ENCODE data around the gene NXPH1. TPM values are rescaled to one million over a fixed set of nuclear protein-coding genes. Genes with fewer than 3 reads are reported as not detected.

The NXPH1 gene
- polyA plus RNA-seq, 1 donor (not counting 4 experiments of a cell fraction or from before 2014, with no cell fraction given): not detected

DNA sequence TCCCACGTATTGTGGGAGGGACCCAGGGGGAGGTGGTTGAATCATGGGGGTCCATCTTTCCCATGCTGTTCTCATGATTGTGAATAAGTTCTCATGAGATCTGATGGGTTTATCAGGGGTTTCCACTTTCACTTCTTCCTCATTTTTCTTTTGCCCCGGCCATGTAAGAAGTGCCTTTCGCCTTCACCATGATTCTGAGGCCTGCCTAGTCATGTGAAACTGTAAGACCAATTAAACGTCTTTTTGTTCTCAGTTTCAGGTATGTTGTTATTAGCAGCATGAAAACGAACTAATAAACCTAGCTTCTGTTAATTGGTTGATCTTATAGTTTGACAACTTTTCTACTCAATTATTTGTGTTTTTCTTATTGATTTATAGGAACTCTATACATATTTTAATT, 206.3 kb downstream of the NXPH1 start:
- Histone ChIP-seq H3K4me1 (ENCODE audit: control insufficient read depth, extremely low read depth, insufficient read depth, low read length) (no peaks in the 10 kb centered on the region), H3K9ac (ENCODE audit: control insufficient read depth, extremely low read depth, insufficient read depth, low read length) (no peak overlapping the region), H3K4me2 (ENCODE audit: control insufficient read depth, extremely low read depth, insufficient read depth, low read depth, low read length) (no peak overlapping the region), H3K36me3 (ENCODE audit: control insufficient read depth in 2 of 2, extremely low read depth in 1 of 2, insufficient read depth in 2 of 2, low read length in 2 of 2) (no peaks in the 10 kb centered on the region), H3K79me2 (ENCODE audit: control insufficient read depth, insufficient read depth, low read length) (no peaks in the 10 kb centered on the region), H3K27me3 (ENCODE audit: control insufficient read depth, extremely low read depth, insufficient read depth, low read length) (no peaks in the 10 kb centered on the region), H3K27ac (ENCODE audit: control insufficient read depth, insufficient read depth, low read length) (no peak overlapping the region), H2AFZ (ENCODE audit: control insufficient read depth, low read length) (no peak overlapping the region), H3K9me3 (ENCODE audit: control insufficient read depth, low read depth, low read length) (no peaks in the 10 kb centered on the region), H3K4me3 (ENCODE audit: control insufficient read depth in 2 of 3, extremely low read depth in 1 of 3, insufficient read depth in 2 of 3, low read depth in 1 of 3, low read length in 3 of 3) (no peak overlapping the region), H4K20me1 (ENCODE audit: control insufficient read depth, extremely low read depth, insufficient read depth, low read length) (no peaks in the 10 kb centered on the region), H3K9me1 (ENCODE audit: control insufficient read depth, extremely low read depth, insufficient read depth, low read length) (no peaks in the 10 kb centered on the region)
- DNase-seq (ENCODE audit: low read depth, low spot score) (no peak), FAIRE-seq (no peak)
- dilution Hi-C loops (cut with MboI; ENCODE audit: extremely low pct_ligation_motif_present, low sequenced_read_pairs): no loop called here
- TF ChIP-seq EZH2 (IDR thresholded peaks at IDR 0.05; ENCODE audit: low read length): no peak
- TF ChIP-seq, protein P1, sequence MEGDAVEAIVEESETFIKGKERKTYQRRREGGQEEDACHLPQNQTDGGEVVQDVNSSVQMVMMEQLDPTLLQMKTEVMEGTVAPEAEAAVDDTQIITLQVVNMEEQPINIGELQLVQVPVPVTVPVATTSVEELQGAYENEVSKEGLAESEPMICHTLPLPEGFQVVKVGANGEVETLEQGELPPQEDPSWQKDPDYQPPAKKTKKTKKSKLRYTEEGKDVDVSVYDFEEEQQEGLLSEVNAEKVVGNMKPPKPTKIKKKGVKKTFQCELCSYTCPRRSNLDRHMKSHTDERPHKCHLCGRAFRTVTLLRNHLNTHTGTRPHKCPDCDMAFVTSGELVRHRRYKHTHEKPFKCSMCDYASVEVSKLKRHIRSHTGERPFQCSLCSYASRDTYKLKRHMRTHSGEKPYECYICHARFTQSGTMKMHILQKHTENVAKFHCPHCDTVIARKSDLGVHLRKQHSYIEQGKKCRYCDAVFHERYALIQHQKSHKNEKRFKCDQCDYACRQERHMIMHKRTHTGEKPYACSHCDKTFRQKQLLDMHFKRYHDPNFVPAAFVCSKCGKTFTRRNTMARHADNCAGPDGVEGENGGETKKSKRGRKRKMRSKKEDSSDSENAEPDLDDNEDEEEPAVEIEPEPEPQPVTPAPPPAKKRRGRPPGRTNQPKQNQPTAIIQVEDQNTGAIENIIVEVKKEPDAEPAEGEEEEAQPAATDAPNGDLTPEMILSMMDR (optimal IDR thresholded peaks at IDR 0.05 in 1 of 3, IDR thresholded peaks at IDR 0.05 in 1 of 3, conservative IDR thresholded peaks at IDR 0.05 in 1 of 3; ENCODE audit: extremely low read depth in 1 of 3, insufficient read depth in 2 of 3, low read length in 3 of 3): no peak

DNA sequence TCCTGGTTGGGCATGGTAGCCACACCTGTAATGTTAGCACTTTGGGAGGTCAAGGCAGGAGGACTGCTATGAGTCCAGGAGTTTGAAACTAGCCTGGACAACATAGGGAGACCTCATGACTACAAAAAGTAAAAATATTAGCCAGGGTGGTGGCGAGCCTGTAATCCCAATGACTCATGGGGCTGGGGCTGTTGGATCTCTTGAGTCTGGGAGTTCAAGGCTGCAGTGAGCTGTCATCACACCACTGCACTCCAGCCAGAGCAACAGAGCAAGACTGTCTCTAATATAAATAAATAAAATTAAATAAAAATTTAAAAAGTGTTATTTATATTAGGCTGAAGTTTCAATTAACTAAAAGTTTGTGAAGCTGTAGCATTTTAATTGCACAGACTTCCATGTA, 207.3 kb downstream of the NXPH1 start:
- FAIRE-seq: no peak
- Histone ChIP-seq H3K9me1 (ENCODE audit: control insufficient read depth, extremely low read depth, insufficient read depth, low read length) (no peaks in the 10 kb centered on the region), H2AFZ (ENCODE audit: control insufficient read depth, low read length) (no peak overlapping the region), H3K27me3 (ENCODE audit: control insufficient read depth, extremely low read depth, insufficient read depth, low read length) (no peaks in the 10 kb centered on the region), H3K27ac (ENCODE audit: control insufficient read depth, insufficient read depth, low read length) (no peak overlapping the region), H3K9me3 (ENCODE audit: control insufficient read depth, low read depth, low read length) (no peaks in the 10 kb centered on the region), H3K4me3 (ENCODE audit: control insufficient read depth in 2 of 3, extremely low read depth in 1 of 3, insufficient read depth in 2 of 3, low read depth in 1 of 3, low read length in 3 of 3) (no peak overlapping the region), H3K79me2 (ENCODE audit: control insufficient read depth, insufficient read depth, low read length) (no peaks in the 10 kb centered on the region), H4K20me1 (ENCODE audit: control insufficient read depth, extremely low read depth, insufficient read depth, low read length) (no peaks in the 10 kb centered on the region), H3K36me3 (ENCODE audit: control insufficient read depth in 2 of 2, extremely low read depth in 1 of 2, insufficient read depth in 2 of 2, low read length in 2 of 2) (no peaks in the 10 kb centered on the region), H3K4me2 (ENCODE audit: control insufficient read depth, extremely low read depth, insufficient read depth, low read depth, low read length) (no peak overlapping the region), H3K9ac (ENCODE audit: control insufficient read depth, extremely low read depth, insufficient read depth, low read length) (no peak overlapping the region), H3K4me1 (ENCODE audit: control insufficient read depth, extremely low read depth, insufficient read depth, low read length) (no peaks in the 10 kb centered on the region)
- TF ChIP-seq EZH2 (IDR thresholded peaks at IDR 0.05; ENCODE audit: low read length): no peak
- TF ChIP-seq, protein P1 (optimal IDR thresholded peaks at IDR 0.05 in 1 of 3, IDR thresholded peaks at IDR 0.05 in 1 of 3, conservative IDR thresholded peaks at IDR 0.05 in 1 of 3; ENCODE audit: extremely low read depth in 1 of 3, insufficient read depth in 2 of 3, low read length in 3 of 3): no peak
- no peak for DNase-seq (ENCODE audit: low read depth, low spot score)
- dilution Hi-C loops (cut with MboI; ENCODE audit: extremely low pct_ligation_motif_present, low sequenced_read_pairs): no loop called here

Data from keratinocyte (primary cell).